Raji (cell line): ENCODE data around the gene S1PR4.

Experiments
- POLR2A ChIP-seq: IDR thresholded peaks from 2 replicates; pipeline ENCODE4 v1.6.1; 2011; ENCODE audit warnings: low read depth, low read length, control low read depth; ENCODE audit not compliant: insufficient read depth

The S1PR4 gene

GRCh38 chr19:3148503-3148902, 30.1 kb upstream of the S1PR4 start:
- no peak for TF ChIP-seq POLR2A

GRCh38 chr19:3149089-3149488, 29.5 kb upstream of the S1PR4 start:
- no peak for TF ChIP-seq POLR2A

GRCh38 chr19:3149526-3150505, 28.8 kb upstream of the S1PR4 start:
- TF ChIP-seq POLR2A = no peak

- no peak for TF ChIP-seq POLR2A
Measured at GRCh38 chr19:3150739-3151329, 27.7 kb upstream of the S1PR4 start.

GRCh38 chr19:3151563-3152418, 26.8 kb upstream of the S1PR4 start:
- TF ChIP-seq POLR2A = no peak

GRCh38 chr19:3152419-3152780, 26.2 kb upstream of the S1PR4 start:
- no peak for TF ChIP-seq POLR2A

- TF ChIP-seq POLR2A = no peak
Measured at GRCh38 chr19:3153286-3154230, 25.0 kb upstream of the S1PR4 start.

- no peak for TF ChIP-seq POLR2A
Measured at GRCh38 chr19:3154957-3155736, 23.4 kb upstream of the S1PR4 start.

GRCh38 chr19:3157096-3157845, 21.3 kb upstream of the S1PR4 start:
- TF ChIP-seq POLR2A = no peak

- TF ChIP-seq POLR2A = no peak
Measured at GRCh38 chr19:3159565-3159964, 19.0 kb upstream of the S1PR4 start.

GRCh38 chr19:3160219-3160618, 18.4 kb upstream of the S1PR4 start:
- TF ChIP-seq POLR2A = no peak

- no peak for TF ChIP-seq POLR2A
Measured at GRCh38 chr19:3161453-3161852, 17.1 kb upstream of the S1PR4 start.
